ENCODE measurements around the gene ELN.

DNA sequence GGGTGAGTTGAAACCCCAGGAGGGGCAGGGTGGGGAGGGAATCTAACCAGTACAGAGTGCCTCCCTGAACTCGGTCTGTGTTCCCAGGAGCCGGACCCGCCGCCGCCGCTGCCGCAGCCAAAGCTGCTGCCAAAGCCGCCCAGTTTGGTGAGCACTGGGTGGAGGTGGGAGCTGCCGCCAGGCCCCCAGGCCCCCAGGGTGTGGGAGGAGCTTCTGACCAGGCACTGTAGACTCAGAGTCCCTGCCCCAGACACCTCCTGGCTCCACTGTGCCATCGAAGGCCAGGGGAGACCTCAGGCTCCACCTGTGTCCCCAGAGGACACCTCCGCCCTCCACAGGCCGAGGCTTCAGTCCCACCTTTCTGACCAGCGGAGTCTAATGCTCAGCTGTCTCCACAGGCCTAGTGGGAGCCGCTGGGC, 35.3 kb downstream of the ELN start:
- TF ChIP-seq EZH2 (IDR thresholded peaks at IDR 0.05; ENCODE audit: low read length, missing control alignments): no peak
- TF ChIP-seq CTCF (conservative IDR thresholded peaks at IDR 0.05 in 1 of 2, IDR thresholded peaks at IDR 0.05 in 1 of 2; ENCODE audit: low read depth in 1 of 2, low read length in 2 of 2): no peak

Measured in fibroblast of lung (primary cell).